ENCODE results near the gene ADGRG7.

The ADGRG7 gene

GRCh38 chr3:100602506-100603444 lies 6.6 kb upstream of the ADGRG7 start:
- DNase-seq (ENCODE audit: low read depth): no peak

- no peak for DNase-seq (ENCODE audit: low read depth)
Observed at GRCh38 chr3:100603469-100603868, 5.9 kb upstream of the ADGRG7 start.

GRCh38 chr3:100605358-100605757 lies 4.0 kb upstream of the ADGRG7 start:
- DNase-seq (ENCODE audit: low read depth): no peak

GRCh38 chr3:100606894-100607512 lies 2.4 kb upstream of the ADGRG7 start:
- no peak for DNase-seq (ENCODE audit: low read depth)

DNA sequence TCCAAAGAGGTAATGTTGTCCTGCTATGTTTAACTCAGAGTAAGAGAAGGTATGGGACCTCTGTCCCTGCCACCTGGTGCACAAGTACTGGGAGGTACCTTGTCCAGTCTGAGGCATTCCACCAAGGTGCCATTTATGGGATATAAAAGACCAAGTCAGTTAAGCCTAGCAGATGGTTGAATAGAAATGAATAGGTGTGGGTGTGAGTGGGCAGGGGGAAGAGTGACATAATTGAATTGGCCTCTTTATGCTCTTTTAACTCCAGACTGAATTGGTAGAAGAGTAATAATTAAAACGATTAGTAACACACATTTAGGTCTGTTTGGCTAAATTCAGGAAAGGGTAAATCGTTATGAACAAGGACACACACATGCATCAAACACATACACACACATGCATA lies 562 bp downstream of the ADGRG7 start:
- no peak for DNase-seq (ENCODE audit: low read depth)

- no peak for DNase-seq (ENCODE audit: low read depth)
Observed at GRCh38 chr3:100611221-100611620, 1.8 kb downstream of the ADGRG7 start.

DNA sequence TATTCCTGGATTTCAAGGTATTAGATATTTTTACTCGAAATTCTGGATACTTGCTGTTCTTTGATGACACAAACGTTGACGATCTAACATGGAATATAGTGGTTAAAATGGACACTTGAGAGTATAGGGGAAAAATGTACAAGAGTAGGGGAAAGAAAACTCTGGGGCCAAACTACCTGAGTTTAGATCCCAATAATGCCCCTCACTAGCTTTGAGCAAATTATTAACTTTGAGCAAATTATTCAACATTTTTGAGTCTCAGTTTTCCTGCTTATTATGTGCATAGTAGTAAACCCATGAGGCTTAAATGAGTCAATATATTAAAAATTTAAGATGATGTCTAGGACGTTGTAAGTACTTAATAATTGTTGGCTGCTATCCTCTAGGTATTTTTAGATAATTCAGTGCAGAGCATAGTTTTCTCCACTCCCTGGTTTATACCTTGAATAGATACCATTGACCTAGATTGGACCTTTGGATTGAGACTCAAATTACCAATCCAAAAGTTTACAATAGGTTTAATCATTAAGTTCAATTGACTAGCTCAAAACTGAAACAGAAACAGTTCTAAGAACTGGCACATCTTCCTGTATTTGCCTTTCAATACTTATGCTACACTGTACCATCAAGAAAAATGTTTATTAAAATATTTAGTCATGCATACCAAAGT lies 4.5 kb downstream of the ADGRG7 start:
- no peak for DNase-seq (ENCODE audit: low read depth)

DNA sequence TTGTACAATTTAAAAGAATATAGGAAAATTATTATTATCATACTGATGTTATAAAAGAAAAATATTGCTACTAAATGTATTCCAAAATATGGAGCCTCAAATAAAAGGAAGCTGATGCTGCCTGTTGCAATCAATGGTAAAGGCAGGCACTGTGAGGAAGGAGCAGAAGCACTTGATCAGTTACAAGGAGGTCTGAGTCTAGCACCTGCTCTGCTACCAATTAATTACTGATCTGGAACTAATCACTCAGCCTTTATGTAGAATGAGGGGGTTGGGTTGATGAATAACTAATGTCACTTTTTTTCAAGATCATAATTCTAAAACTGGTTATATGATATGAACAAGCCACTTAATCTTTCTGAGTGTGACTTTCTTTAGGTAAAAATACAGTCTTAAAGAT lies 5.5 kb downstream of the ADGRG7 start:
- DNase-seq (ENCODE audit: low read depth): no peak

- no peak for DNase-seq (ENCODE audit: low read depth)
Observed at GRCh38 chr3:100615684-100616083, 6.3 kb downstream of the ADGRG7 start.

- DNase-seq (ENCODE audit: low read depth): no peak
Observed at GRCh38 chr3:100621251-100621650, 11.8 kb downstream of the ADGRG7 start.

- DNase-seq (ENCODE audit: low read depth): no peak
Observed at GRCh38 chr3:100627491-100627890, 18.1 kb downstream of the ADGRG7 start.

DNA sequence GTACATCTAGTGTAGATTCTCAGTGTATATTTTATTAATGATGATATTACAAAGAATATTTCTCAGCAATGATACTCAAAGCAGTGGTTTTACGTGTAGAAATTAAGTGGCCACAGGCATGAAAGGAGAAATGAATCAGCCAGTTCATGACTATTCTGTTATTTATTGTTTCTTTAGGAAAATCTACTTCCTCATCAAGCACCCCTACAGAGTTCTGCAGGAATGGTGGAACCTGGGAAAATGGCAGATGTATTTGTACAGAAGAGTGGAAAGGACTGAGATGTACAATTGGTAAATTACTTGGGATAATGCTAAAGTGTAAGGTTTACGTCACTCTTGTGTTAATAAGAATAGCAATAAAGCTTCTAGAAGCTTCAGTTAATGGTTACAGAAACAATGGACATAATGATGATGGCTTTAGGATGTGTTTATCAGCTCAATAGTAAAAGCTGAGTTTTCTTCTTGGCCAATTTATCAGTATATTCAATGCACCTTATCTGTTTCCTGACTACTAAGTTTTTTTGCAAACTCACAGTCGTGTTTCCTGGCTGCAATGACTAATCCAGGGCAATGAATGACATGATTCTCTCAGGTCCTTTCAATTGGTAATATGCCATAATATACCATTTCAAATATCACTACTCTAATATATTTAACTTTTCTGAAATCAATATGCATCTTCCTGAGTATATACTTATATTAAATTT lies 20.2 kb downstream of the ADGRG7 start:
- no peak for DNase-seq (ENCODE audit: low read depth)

DNA sequence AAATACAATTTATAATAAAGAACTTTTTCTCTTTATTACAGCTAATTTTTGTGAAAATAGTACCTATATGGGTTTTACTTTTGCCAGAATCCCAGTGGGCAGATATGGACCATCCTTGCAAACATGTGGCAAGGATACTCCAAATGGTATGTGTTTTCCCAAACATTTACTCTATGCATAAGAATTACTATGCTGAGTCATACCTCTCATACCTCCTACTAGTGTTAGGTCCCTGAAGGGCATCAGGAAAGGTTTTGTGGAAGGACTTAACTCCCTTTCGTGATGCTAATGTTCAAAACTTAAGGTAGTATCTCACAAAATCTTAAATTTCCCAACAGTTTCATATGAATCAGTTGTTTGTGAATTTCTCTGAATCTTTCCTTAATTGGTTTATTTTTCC lies 21.3 kb downstream of the ADGRG7 start:
- no peak for DNase-seq (ENCODE audit: low read depth)

DNA sequence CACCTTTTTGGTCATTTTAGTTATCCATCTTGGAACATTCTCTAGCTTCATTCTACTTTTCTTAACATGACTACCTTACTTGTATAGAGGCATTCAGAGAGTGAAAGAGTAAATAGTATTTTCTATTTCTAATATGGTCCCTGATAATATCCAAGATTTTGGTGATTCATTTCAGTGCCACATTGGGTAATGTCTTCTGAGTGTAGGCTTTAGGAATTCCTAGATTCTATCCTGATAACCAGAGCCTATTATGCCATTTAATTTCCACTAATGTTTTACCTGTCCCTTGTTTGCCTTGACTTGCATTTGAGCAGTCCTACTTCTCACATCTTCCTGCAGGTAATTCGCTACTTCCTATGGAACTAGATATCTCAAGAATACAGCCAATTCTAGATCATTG lies 21.8 kb downstream of the ADGRG7 start:
- no peak for DNase-seq (ENCODE audit: low read depth)

DNA sequence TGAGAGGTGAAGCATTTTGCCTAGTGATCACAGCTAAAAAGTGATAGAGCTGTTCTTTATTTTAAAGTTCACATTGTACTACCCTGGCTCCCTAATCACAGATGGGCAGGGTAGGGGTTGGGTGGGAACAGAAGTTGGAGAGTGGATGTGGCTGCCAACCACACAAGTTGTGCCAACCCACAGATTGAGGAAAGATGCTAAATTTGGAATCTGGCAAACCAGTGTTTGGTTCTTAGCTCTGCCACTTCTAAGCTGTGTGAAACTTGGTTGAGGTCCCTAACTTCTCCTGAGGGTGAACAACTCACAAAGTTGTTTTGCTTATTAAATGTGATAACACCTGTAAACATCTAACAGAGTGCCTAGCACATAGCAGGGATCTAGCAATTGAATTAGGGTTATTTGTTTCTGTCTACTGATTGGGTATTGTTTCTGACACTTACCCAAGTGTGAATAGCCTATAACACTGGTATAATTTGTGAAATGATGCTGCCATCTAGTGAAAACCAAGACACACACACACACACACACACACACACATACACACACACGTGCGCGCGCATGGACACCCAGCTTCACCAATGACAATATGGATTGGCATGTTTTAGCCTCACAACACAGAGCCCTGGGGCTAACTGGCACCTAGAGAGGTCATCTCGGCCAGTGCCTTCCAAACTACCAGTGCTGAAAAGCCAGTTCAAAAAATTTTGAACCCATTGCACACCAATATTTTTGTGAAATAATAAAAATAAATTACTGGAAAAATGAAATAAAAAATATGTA lies 25.3 kb downstream of the ADGRG7 start:
- DNase-seq (ENCODE audit: low read depth): no peak

DNA sequence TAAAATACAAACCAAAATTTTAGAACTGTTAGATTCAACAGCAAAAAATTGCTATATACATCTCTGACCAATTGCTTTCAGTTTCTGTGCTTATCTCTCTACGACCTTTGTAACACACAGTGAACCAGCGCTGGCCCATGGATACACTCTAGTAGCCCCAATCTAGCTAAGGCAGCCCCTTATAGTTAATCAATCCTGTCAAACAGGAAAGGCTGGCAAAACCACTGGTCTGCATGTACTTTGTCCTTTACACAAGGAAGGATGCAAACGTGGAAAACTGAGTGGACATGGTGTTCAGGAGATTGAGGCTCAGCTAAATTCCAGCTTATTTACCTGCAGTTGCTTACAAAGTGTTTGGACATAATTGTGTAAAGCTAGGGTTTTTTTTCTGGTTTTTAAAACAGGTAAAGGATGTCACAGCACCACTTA lies 25.9 kb downstream of the ADGRG7 start:
- no peak for DNase-seq (ENCODE audit: low read depth)

GRCh38 chr3:100637197-100637631 lies 27.8 kb downstream of the ADGRG7 start:
- no peak for DNase-seq (ENCODE audit: low read depth)

GRCh38 chr3:100640633-100641032 lies 31.2 kb downstream of the ADGRG7 start:
- no peak for DNase-seq (ENCODE audit: low read depth)

DNA sequence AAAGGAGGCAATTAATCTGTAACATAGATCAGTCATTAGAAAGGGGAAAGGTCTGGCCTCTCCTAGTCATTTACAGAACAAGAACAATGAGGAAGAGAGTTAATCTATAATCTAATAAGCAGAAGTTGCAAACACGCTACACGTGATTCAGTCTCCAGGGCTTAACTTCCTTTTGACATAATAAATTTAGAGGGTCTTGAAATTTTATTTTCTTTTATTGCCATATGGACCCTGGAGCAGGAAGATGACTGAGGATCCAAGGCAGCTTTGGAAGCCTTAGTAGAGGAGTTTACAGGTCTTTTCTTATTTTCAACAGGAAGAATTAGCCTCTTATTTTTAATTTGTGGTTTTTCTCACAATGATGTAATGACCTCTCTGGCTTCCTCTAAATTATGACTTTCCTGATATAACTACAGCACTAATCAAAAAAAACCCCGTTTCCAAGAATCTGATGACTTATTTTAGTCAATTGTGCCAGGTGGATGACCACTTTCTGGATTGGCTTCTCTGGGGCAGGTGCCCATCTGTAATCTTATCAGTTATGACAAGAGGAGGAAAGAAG lies 32.2 kb downstream of the ADGRG7 start:
- DNase-seq (ENCODE audit: low read depth): no peak

GRCh38 chr3:100645913-100646312 lies 36.5 kb downstream of the ADGRG7 start:
- no peak for DNase-seq (ENCODE audit: low read depth)

- no peak for DNase-seq (ENCODE audit: low read depth)
Observed at GRCh38 chr3:100647171-100647570, 37.8 kb downstream of the ADGRG7 start.

All from activated T-cell treated with anti-CD3 and anti-CD28 coated beads for 24 hours (primary cell).